B cell (primary cell): ENCODE data around the gene MTFMT.

ENCODE experiments used
- EZH2 ChIP-seq: IDR thresholded peaks from 2 replicates; pipeline ENCODE4 v1.6.1; 2012; ENCODE audit warnings: borderline replicate concordance, low read depth, mild to moderate bottlenecking, moderate library complexity, low read length; ENCODE audit not compliant: insufficient read depth, poor library complexity, severe bottlenecking
- TF ChIP-seq, protein P1 (sequence below): fragments of 200-600 bp; IDR thresholded peaks from one replicate; pipeline ENCODE4 v1.8.0; 2022; ENCODE audit warnings: antibody characterized with exemption, mild to moderate bottlenecking

DNA sequence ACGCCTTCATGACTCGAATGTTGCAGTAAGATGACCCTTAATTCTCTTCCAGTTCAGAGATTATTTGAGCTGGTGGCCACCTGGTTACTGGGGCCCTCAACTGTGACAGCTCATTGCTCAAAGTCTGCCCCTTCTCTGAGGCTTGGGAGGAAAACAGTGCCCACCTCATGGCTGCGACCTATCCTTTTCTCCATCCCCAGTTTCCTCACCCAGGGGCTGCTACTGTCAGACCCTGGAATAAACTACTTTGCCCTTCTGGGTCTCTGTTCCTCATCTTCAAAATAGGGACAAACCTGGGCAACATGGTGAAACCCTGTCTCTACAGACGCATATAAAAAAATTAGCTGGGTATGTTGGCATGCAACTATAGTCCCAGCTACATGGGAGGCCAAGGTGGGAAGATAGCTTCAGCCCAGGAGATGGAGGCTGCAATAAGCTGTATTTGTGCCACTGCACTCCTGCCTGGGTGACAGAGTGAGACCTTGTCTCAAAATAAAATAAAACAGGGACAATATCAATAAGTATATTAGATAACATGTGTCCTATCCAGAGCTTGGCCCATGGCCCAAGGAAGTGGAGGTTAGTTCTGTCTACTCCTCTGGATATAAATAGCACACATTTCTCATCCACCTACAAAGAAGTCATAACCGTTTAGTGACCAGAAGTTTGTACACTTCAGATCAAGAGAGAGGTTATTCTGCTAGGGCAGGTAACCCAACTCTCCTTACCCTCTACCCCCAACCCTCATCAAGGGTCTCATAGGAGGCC lies 40.5 kb upstream of the MTFMT start:
- TF ChIP-seq, protein P1, sequence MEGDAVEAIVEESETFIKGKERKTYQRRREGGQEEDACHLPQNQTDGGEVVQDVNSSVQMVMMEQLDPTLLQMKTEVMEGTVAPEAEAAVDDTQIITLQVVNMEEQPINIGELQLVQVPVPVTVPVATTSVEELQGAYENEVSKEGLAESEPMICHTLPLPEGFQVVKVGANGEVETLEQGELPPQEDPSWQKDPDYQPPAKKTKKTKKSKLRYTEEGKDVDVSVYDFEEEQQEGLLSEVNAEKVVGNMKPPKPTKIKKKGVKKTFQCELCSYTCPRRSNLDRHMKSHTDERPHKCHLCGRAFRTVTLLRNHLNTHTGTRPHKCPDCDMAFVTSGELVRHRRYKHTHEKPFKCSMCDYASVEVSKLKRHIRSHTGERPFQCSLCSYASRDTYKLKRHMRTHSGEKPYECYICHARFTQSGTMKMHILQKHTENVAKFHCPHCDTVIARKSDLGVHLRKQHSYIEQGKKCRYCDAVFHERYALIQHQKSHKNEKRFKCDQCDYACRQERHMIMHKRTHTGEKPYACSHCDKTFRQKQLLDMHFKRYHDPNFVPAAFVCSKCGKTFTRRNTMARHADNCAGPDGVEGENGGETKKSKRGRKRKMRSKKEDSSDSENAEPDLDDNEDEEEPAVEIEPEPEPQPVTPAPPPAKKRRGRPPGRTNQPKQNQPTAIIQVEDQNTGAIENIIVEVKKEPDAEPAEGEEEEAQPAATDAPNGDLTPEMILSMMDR: no peak
- no peak for TF ChIP-seq EZH2
